ENCODE data around the gene RCL1. TPM values are rescaled to one million over a fixed set of nuclear protein-coding genes. Genes with fewer than 3 reads are reported as not detected.
A peak's percentile ranks its signal among the peaks of the same experiment; 100 is the strongest.

Gene RCL1
- total RNA-seq, 5 donors from 2014 or later (not counting 1 experiment from before 2014, with no cell fraction given): 22.0 to 38.7 (median 24.2) TPM

GRCh38 chr9:4801156-4801555, 8.4 kb downstream of the RCL1 start:
- H3K9me3 ChIP-seq: peaks cover 5% of the 10 kb centered on the region
- DNase-seq (no peak), ATAC-seq (replicated peaks in 1 of 4) (no peak)
- H3K27ac ChIP-seq (ENCODE audit: low read length): no peak overlapping the region
- no peak overlapping the region for H3K27ac Mint-ChIP-seq
- peaks cover 0 to 9% (median 5%) of the 10 kb centered on the region in 3 donors for H3K9me3 Mint-ChIP-seq
- no peak overlapping the region for H3K4me3 Mint-ChIP-seq
- peaks cover 26% of the 10 kb centered on the region for H3K36me3 Mint-ChIP-seq
- POLR2A ChIA-PET: interaction anchor here in 1 of 2 donors (0.6 kb wide), 2 partner anchors 232 to 273 kb away, joined by 5 to 6 read pairs; no protein-coding TSS in a partner anchor
- H3K4me3 ChIP-seq (ENCODE audit: control insufficient read depth in 1 of 2, extremely low read depth in 1 of 2, low read length in 1 of 2): no peak overlapping the region
- H3K36me3 ChIP-seq (ENCODE audit: control insufficient read depth in 2 of 2, extremely low read depth in 1 of 2, insufficient read depth in 1 of 2, low read length in 1 of 2): peaks cover 0 to 6% of the 10 kb centered on the region in 2 donors
- CTCF ChIA-PET: interaction anchor here in 1 of 2 donors (0.6 kb wide), 1 partner anchor 71 kb away, joined by 4 read pairs; no protein-coding TSS in a partner anchor
- 100% methylated on average over 2 of the region's 6 CpGs for WGBS (ENCODE audit: insufficient coverage)
- no peaks in the 10 kb centered on the region for H3K27me3 Mint-ChIP-seq
- no peaks in the 10 kb centered on the region for H3K27me3 ChIP-seq (replicated peaks in 1 of 2; ENCODE audit: control insufficient read depth in 2 of 2, extremely low read depth in 1 of 2, insufficient read depth in 2 of 2, low read length in 1 of 2)
- H3K4me1 Mint-ChIP-seq: peaks cover 38 to 59% (median 39%) of the 10 kb centered on the region in 3 donors
- no peaks in the 10 kb centered on the region for H3K4me1 ChIP-seq (ENCODE audit: control insufficient read depth in 1 of 2, extremely low read depth in 1 of 2, insufficient read depth in 2 of 2, low read length in 2 of 2)

DNA sequence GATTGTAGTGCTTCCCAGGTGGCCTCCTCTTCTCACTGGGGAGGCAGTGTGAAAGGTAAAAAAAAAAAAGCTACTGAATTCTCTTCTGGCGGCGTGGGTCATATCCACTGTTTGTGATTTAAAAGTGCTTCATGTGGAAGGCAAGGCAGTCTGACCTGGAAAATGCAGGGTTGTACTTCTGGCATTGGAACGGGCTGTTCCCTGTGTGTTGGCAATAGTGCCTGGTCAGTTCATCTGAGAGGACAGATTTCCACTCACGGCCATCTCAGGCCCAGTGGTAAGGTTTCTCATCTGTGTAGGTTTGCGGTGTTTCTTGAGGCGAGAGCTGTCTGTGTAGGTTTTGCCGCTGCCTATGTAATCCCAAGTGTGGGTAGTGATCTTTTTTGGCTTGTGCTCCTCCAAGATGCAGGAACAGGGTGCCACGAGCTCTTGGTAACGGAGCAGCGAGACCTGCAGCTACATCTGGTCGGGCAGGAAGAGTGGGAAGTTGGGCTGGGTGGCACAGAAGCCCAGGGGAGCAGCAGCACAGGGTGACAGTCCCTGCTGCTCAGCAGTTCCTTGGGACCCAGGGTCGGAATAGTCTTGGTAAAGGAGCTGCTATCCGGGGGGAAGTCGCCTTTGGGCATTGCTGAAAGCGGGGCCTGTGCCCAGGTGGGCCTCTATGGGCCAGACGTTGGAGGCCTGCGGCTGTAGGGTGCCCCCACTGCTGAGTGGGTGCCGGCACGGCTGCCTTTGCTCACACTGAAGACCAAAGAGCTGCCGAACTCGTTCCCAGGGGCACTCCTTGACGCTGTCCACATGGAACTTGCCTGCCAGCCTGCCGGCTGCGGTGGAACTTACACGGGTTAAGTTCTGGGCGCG, 11.2 kb downstream of the RCL1 start:
- Mint-ChIP-seq H3K4me1 (peaks cover 26 to 48% (median 33%) of the 10 kb centered on the region in 3 donors), H3K27ac (peak overlapping the region in 1 of 2 donors; percentile 2), H3K4me3 (no peak overlapping the region), H3K27me3 (no peaks in the 10 kb centered on the region), H3K9me3 (peaks cover 7 to 20% (median 16%) of the 10 kb centered on the region in 3 donors), H3K36me3 (peaks cover 43% of the 10 kb centered on the region)
- ChIA-PET CTCF (interaction anchor here in 1 of 2 donors (0.7 kb wide), 1 partner anchor 10 kb away, joined by 4 read pairs; no protein-coding TSS in a partner anchor), POLR2A (no interaction called here)
- ATAC-seq (replicated peaks in 1 of 4) (no peak), DNase-seq (no peak)
- Histone ChIP-seq H3K4me1 (ENCODE audit: control insufficient read depth in 1 of 2, extremely low read depth in 1 of 2, insufficient read depth in 2 of 2, low read length in 2 of 2) (peaks cover 0 to 2% of the 10 kb centered on the region in 2 experiments), H3K27me3 (replicated peaks in 1 of 2; ENCODE audit: control insufficient read depth in 2 of 2, extremely low read depth in 1 of 2, insufficient read depth in 2 of 2, low read length in 1 of 2) (no peaks in the 10 kb centered on the region), H3K9me3 (peaks cover 7% of the 10 kb centered on the region), H3K36me3 (ENCODE audit: control insufficient read depth in 2 of 2, extremely low read depth in 1 of 2, insufficient read depth in 1 of 2, low read length in 1 of 2) (peaks cover 0 to 6% of the 10 kb centered on the region in 2 donors), H3K27ac (ENCODE audit: low read length) (no peak overlapping the region), H3K4me3 (ENCODE audit: control insufficient read depth in 1 of 2, extremely low read depth in 1 of 2, low read length in 1 of 2) (no peak overlapping the region)
- WGBS (ENCODE audit: insufficient coverage): 94% methylated on average over 26 of the region's 27 CpGs

DNA sequence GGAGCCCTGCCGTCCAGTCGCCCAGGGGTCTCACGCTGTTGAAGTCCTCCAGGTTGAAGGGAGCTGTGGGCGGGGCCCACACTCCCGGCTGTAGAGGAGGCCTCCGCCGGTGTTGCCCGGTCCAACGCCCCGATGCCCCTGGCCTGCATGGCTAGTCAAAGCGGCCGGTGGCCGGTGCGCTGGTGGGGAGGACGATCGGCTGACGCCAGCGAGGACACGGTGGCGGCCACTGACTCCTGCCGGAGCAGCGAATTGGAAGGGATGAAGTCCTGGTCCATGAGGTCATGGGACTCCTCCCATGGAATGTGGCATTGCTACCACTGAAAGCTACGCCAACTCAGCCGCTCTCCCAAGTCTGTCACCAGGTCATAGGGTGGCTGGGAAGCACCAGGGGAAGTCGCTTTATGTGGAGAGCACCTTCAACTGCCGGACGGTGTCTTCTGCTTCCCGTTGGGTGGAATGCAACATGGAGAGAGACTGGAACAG, 11.8 kb downstream of the RCL1 start:
- Histone ChIP-seq H3K4me1 (ENCODE audit: control insufficient read depth in 1 of 2, extremely low read depth in 1 of 2, insufficient read depth in 2 of 2, low read length in 2 of 2) (peaks cover 0 to 2% of the 10 kb centered on the region in 2 experiments), H3K4me3 (ENCODE audit: control insufficient read depth in 1 of 2, extremely low read depth in 1 of 2, low read length in 1 of 2) (no peak overlapping the region), H3K9me3 (peaks cover 7% of the 10 kb centered on the region), H3K27me3 (replicated peaks in 1 of 2; ENCODE audit: control insufficient read depth in 2 of 2, extremely low read depth in 1 of 2, insufficient read depth in 2 of 2, low read length in 1 of 2) (no peaks in the 10 kb centered on the region), H3K27ac (ENCODE audit: low read length) (no peak overlapping the region), H3K36me3 (ENCODE audit: control insufficient read depth in 2 of 2, extremely low read depth in 1 of 2, insufficient read depth in 1 of 2, low read length in 1 of 2) (peaks cover 0 to 6% of the 10 kb centered on the region in 2 donors)
- DNase-seq: no peak
- WGBS (ENCODE audit: insufficient coverage): 98% methylated on average over 27 of the region's 28 CpGs
- Mint-ChIP-seq H3K4me1 (peaks cover 25 to 49% (median 30%) of the 10 kb centered on the region in 3 donors), H3K27ac (no peak overlapping the region), H3K9me3 (peaks cover 7 to 20% (median 16%) of the 10 kb centered on the region in 3 donors), H3K36me3 (peaks cover 44% of the 10 kb centered on the region), H3K4me3 (no peak overlapping the region), H3K27me3 (no peaks in the 10 kb centered on the region)
- no peak for ATAC-seq (replicated peaks in 1 of 4)
- ChIA-PET POLR2A (no interaction called here), CTCF (interaction anchor here in 1 of 2 donors (0.7 kb wide), 1 partner anchor 11 kb away, joined by 4 read pairs; no protein-coding TSS in a partner anchor)

- peaks cover 7 to 20% (median 16%) of the 10 kb centered on the region in 3 donors for H3K9me3 Mint-ChIP-seq
- H3K27me3 ChIP-seq (replicated peaks in 1 of 2; ENCODE audit: control insufficient read depth in 2 of 2, extremely low read depth in 1 of 2, insufficient read depth in 2 of 2, low read length in 1 of 2): no peaks in the 10 kb centered on the region
- CTCF ChIA-PET: no interaction called here
- H3K27me3 Mint-ChIP-seq: no peaks in the 10 kb centered on the region
- H3K9me3 ChIP-seq: peaks cover 10% of the 10 kb centered on the region
- peaks cover 0 to 6% of the 10 kb centered on the region in 2 donors for H3K36me3 ChIP-seq (ENCODE audit: control insufficient read depth in 2 of 2, extremely low read depth in 1 of 2, insufficient read depth in 1 of 2, low read length in 1 of 2)
- no CpG with 5 or more reads among the region's 3 CpGs for WGBS (ENCODE audit: insufficient coverage)
- H3K4me1 Mint-ChIP-seq: peaks cover 22 to 53% (median 29%) of the 10 kb centered on the region in 3 donors
- H3K36me3 Mint-ChIP-seq: peaks cover 46% of the 10 kb centered on the region
- peaks cover 0 to 2% of the 10 kb centered on the region in 2 experiments for H3K4me1 ChIP-seq (ENCODE audit: control insufficient read depth in 1 of 2, extremely low read depth in 1 of 2, insufficient read depth in 2 of 2, low read length in 2 of 2)
- ATAC-seq (replicated peaks in 1 of 4) (no peak), DNase-seq (no peak)
- no peak overlapping the region for H3K27ac ChIP-seq (ENCODE audit: low read length)
- POLR2A ChIA-PET: no interaction called here
- peak overlapping the region in 1 of 2 donors; percentile 61 for H3K27ac Mint-ChIP-seq
- H3K4me3 Mint-ChIP-seq: no peak overlapping the region
- no peak overlapping the region for H3K4me3 ChIP-seq (ENCODE audit: control insufficient read depth in 1 of 2, extremely low read depth in 1 of 2, low read length in 1 of 2)
Measured at GRCh38 chr9:4805191-4805918, 12.6 kb downstream of the RCL1 start.

DNA sequence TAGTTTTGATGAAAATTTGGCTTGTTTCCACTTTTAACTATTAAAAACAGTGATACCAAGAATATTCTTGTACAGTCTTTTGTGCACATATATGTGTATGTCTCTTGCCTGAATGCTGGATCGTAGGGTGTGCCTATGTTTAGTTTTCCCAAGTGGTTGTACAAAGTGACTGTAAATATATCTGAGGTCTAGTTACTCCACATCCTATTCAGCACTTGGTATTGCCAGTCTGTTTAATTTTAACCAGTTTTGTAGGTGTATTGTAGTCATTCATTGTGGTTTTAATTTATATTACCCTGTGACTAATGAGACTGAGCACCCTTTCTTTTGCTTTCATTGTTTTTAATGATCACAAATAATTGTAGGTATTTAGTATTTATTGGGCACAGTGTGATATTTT, 17.8 kb downstream of the RCL1 start:
- Histone ChIP-seq H3K4me1 (ENCODE audit: control insufficient read depth in 1 of 2, extremely low read depth in 1 of 2, insufficient read depth in 2 of 2, low read length in 2 of 2) (peaks cover 0 to 2% of the 10 kb centered on the region in 2 experiments), H3K36me3 (ENCODE audit: control insufficient read depth in 2 of 2, extremely low read depth in 1 of 2, insufficient read depth in 1 of 2, low read length in 1 of 2) (peaks cover 0 to 2% of the 10 kb centered on the region in 2 donors), H3K4me3 (ENCODE audit: control insufficient read depth in 1 of 2, extremely low read depth in 1 of 2, low read length in 1 of 2) (no peak overlapping the region), H3K27me3 (replicated peaks in 1 of 2; ENCODE audit: control insufficient read depth in 2 of 2, extremely low read depth in 1 of 2, insufficient read depth in 2 of 2, low read length in 1 of 2) (no peaks in the 10 kb centered on the region), H3K9me3 (peaks cover 9% of the 10 kb centered on the region), H3K27ac (ENCODE audit: low read length) (no peak overlapping the region)
- Mint-ChIP-seq H3K27ac (no peak overlapping the region), H3K4me3 (no peak overlapping the region), H3K4me1 (peaks cover 37 to 51% (median 50%) of the 10 kb centered on the region in 3 donors), H3K9me3 (peaks cover 14 to 28% (median 20%) of the 10 kb centered on the region in 3 donors), H3K36me3 (peaks cover 38% of the 10 kb centered on the region), H3K27me3 (no peaks in the 10 kb centered on the region)
- POLR2A ChIA-PET: interaction anchor here in 1 of 2 donors (0.7 kb wide), 1 partner anchor 12 kb away, joined by 3 read pairs; no protein-coding TSS in a partner anchor
- CTCF ChIA-PET: no interaction called here
- ATAC-seq (replicated peaks in 1 of 4) (no peak), DNase-seq (no peak)
- no CpG with 5 or more reads among the region's 1 CpG for WGBS (ENCODE audit: insufficient coverage)

- H3K9me3 ChIP-seq: peaks cover 3% of the 10 kb centered on the region
- POLR2A ChIA-PET: no interaction called here
- no peak overlapping the region for H3K4me3 ChIP-seq (ENCODE audit: control insufficient read depth in 1 of 2, extremely low read depth in 1 of 2, low read length in 1 of 2)
- no peak overlapping the region for H3K4me3 Mint-ChIP-seq
- H3K4me1 Mint-ChIP-seq: peaks cover 42 to 55% (median 54%) of the 10 kb centered on the region in 3 donors
- no peaks in the 10 kb centered on the region for H3K27me3 Mint-ChIP-seq
- ATAC-seq (replicated peaks in 1 of 4) (no peak), DNase-seq (no peak)
- no peak overlapping the region for H3K27ac ChIP-seq (ENCODE audit: low read length)
- H3K27me3 ChIP-seq (replicated peaks in 1 of 2; ENCODE audit: control insufficient read depth in 2 of 2, extremely low read depth in 1 of 2, insufficient read depth in 2 of 2, low read length in 1 of 2): no peaks in the 10 kb centered on the region
- peaks cover 11 to 15% (median 14%) of the 10 kb centered on the region in 3 donors for H3K9me3 Mint-ChIP-seq
- H3K36me3 Mint-ChIP-seq: peaks cover 28% of the 10 kb centered on the region
- CTCF ChIA-PET: no interaction called here
- H3K36me3 ChIP-seq (ENCODE audit: control insufficient read depth in 2 of 2, extremely low read depth in 1 of 2, insufficient read depth in 1 of 2, low read length in 1 of 2): peaks cover 0 to 2% of the 10 kb centered on the region in 2 donors
- H3K4me1 ChIP-seq (ENCODE audit: control insufficient read depth in 1 of 2, extremely low read depth in 1 of 2, insufficient read depth in 2 of 2, low read length in 2 of 2): peaks cover 0 to 2% of the 10 kb centered on the region in 2 experiments
- H3K27ac Mint-ChIP-seq: no peak overlapping the region
Measured at GRCh38 chr9:4811824-4812223, 19.1 kb downstream of the RCL1 start.
